Left kidney (tissue), 2 donors: Measurements from ENCODE around the gene ABT1. TPM values are rescaled to one million over a fixed set of nuclear protein-coding genes. Genes with fewer than 3 reads are reported as not detected.

Experiments used
- DNase-seq: peaks from one replicate; pipeline ENCODE4 v3.0.0-alpha.2; 2013
- polyA plus RNA-seq: library from polyadenylated mRNA; unstranded; fragments of 120-200 nt; gene quantifications from one replicate; pipeline ENCODE4 v1.2.1, GENCODE V29; 2013; ENCODE audit not compliant: insufficient read length

Gene ABT1
- polyA plus RNA-seq, 1 donor, result 12.7 TPM

- DNase-seq, result no peak
These were observed 26.5 kb upstream of the ABT1 start for GRCh38 chr6:26570027-26570809.

- no peak for DNase-seq
These were observed 25.0 kb upstream of the ABT1 start for GRCh38 chr6:26571592-26572296.

GRCh38 chr6:26575494-26575939 is 21.2 kb upstream of the ABT1 start:
- DNase-seq, result no peak

- no peak for DNase-seq
These were observed 20.3 kb upstream of the ABT1 start for GRCh38 chr6:26576407-26576843.

- DNase-seq, result no peak
These were observed 19.6 kb upstream of the ABT1 start for GRCh38 chr6:26576929-26577719.

GRCh38 chr6:26577720-26578072 is 19.1 kb upstream of the ABT1 start:
- no peak for DNase-seq

GRCh38 chr6:26578279-26578678 is 18.5 kb upstream of the ABT1 start:
- DNase-seq, result no peak

- DNase-seq, result no peak
These were observed 18.0 kb upstream of the ABT1 start for GRCh38 chr6:26578741-26579140.

GRCh38 chr6:26581164-26581915 is 15.4 kb upstream of the ABT1 start:
- DNase-seq, result no peak

GRCh38 chr6:26588965-26589364 is 7.8 kb upstream of the ABT1 start:
- DNase-seq, result no peak

- no peak for DNase-seq
These were observed 4.1 kb upstream of the ABT1 start for GRCh38 chr6:26592649-26593048.

- DNase-seq, result no peak
These were observed 3.2 kb upstream of the ABT1 start for GRCh38 chr6:26593278-26594130.

GRCh38 chr6:26594131-26594498 is 2.6 kb upstream of the ABT1 start:
- no peak for DNase-seq

- DNase-seq, result no peak
These were observed 1.8 kb upstream of the ABT1 start for GRCh38 chr6:26594730-26595632.

GRCh38 chr6:26595669-26596269 is 984 bp upstream of the ABT1 start:
- peak; percentile 93 for DNase-seq

- no peak for DNase-seq
These were observed 625 bp downstream of the ABT1 start for GRCh38 chr6:26597389-26597766.

GRCh38 chr6:26597821-26598220 is 1.1 kb downstream of the ABT1 start:
- no peak for DNase-seq

- no peak for DNase-seq
These were observed 1.5 kb downstream of the ABT1 start for GRCh38 chr6:26598267-26598666.

GRCh38 chr6:26599134-26599533 is 2.4 kb downstream of the ABT1 start:
- no peak for DNase-seq

GRCh38 chr6:26599591-26599990 is 2.8 kb downstream of the ABT1 start:
- DNase-seq, result no peak
